ENCODE measurements around the gene NR2E1.

The NR2E1 gene

DNA sequence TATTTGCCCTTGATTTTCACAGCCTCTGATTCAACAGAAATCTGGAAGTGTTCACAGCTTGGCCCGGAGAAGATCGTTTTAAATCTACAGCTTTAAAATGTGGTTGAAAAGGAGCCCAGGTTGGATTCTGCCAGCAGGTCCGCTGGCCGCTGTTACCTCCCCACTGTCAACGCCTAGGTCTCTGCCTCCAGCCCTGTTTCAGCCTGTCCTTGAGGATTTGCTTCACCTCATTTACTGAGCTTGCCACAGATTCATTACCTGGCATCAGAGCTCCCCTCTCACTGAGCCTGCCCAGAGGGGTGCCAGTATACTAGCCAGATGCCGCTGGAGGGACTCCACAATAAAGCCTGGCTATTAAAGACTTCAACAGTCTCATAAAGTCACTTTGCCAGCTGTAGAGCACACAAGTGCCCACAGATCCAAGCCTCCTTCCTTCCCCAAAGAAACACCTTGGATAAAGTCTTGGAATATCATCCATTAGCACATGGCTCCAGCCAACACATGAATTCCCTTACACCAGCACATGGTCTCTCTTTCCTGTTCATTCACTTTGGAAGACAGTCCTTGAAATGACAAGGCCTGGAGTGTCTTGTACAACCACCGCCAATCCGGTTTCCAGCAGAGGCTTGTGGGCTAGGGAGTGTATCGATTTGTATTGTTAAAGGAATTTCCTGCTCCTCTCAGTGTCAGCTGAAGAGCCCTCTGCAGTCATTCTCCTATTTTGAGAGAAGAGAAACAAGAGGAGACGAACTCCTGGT is 9.5 kb upstream of the NR2E1 start:
- peak; percentile 57 for DNase-seq

DNA sequence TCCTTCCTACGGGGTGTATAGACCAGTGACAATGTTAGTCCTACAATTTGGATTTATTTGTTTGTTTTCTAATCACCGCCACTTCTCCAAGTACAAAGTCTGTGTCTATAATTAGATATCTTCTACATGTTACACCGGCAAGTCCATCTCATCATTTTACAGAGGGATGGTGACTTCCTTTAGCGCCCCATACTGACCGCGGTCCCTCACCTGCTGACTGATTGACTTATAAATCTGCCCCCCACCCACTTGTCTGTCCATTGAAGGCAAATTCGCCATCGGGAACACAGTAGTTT is 8.9 kb upstream of the NR2E1 start:
- DNase-seq, result peak; percentile 40

DNA sequence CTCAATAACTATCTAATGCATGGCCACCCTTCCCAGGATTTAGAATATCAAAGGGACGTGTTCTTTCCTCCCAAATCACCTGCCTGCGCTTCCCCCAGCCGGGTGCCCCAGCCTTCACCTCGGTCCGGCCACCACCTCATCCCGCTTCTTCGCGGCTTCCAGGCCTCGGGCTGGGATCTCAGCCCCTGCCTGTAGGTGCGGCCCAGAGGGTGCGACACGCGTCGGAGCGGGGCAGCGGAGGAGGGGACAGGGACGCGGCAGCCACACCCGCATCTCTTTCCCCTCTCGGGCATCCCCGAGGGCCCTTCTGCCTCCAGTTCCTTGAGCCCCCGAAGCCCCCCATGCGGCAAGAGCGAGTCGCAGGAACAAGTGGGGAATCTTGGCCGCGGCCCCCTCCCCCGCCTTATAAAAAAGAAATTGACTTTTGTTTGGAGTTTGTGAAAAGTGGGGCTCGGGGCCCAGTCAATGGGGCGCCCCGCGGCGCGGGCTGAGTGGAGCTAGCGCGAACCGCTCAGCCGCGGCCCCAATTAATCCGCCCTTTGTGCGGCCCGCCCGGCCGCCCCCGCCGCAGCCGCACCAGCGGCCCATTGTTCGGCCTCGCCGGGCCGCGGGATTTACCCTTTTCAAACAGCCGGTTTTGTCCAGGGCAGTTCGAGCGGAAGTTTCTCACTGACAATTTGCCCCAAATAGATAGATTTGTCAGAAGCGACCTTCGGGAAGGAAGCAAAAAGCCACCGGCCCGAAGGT is 8.4 kb upstream of the NR2E1 start:
- peak; percentile 45 for DNase-seq

GRCh38 chr6:108157981-108158525 is 7.8 kb upstream of the NR2E1 start:
- DNase-seq, result peak; percentile 5

- no peak for DNase-seq
Measured at GRCh38 chr6:108159981-108160380, 5.8 kb upstream of the NR2E1 start.

- DNase-seq, result no peak
Measured at GRCh38 chr6:108161724-108162282, 4.0 kb upstream of the NR2E1 start.

DNA sequence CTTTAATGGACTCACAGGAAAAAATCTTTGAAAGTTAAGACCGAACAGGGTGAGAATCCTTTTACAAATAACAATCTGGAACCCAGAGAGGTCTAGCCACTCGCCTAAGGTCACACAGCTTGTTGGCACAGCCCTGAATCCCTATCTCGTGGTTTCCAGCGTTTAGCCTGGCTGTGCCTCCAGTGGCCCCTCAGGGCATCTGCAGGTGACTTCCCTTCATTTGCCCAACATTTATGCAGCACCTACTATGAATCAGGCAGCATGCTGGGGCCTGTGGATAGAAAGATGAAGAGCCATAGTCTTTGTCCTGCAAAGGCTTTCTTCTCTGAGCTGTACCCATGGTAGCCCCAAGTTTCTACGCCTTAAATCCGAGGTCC is 2.6 kb upstream of the NR2E1 start:
- DNase-seq, result peak; percentile 41

- no peak for DNase-seq
Measured at GRCh38 chr6:108163644-108164542, 1.9 kb upstream of the NR2E1 start.

DNA sequence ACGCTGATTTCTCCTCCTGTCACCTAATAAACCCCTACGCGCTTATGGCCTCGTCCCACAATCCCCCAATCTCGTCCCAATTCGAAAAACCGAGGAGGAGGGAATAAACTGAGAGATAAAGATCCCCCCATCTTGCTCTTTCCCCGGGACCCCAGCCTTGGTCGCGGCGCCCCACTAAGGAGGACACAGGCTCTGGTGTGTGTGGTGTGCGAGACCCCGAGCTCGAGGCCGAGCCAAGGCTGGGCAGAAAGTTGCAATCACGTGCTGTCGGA is 1.3 kb upstream of the NR2E1 start:
- no peak for DNase-seq

- no peak for DNase-seq
Measured at GRCh38 chr6:108164815-108165706, 761 bp upstream of the NR2E1 start.

- peak; percentile 44 for DNase-seq
Measured at GRCh38 chr6:108166664-108167448, 1.0 kb downstream of the NR2E1 start.

GRCh38 chr6:108167449-108168089 is 1.7 kb downstream of the NR2E1 start:
- peak; percentile 47 for DNase-seq

- DNase-seq, result peak; percentile 32
Measured at GRCh38 chr6:108168090-108168463, 2.3 kb downstream of the NR2E1 start.

GRCh38 chr6:108168501-108169463 is 3.0 kb downstream of the NR2E1 start:
- DNase-seq, result peak; percentile 70

- peak; percentile 24 for DNase-seq
Measured at GRCh38 chr6:108169464-108170331, 3.9 kb downstream of the NR2E1 start.

DNA sequence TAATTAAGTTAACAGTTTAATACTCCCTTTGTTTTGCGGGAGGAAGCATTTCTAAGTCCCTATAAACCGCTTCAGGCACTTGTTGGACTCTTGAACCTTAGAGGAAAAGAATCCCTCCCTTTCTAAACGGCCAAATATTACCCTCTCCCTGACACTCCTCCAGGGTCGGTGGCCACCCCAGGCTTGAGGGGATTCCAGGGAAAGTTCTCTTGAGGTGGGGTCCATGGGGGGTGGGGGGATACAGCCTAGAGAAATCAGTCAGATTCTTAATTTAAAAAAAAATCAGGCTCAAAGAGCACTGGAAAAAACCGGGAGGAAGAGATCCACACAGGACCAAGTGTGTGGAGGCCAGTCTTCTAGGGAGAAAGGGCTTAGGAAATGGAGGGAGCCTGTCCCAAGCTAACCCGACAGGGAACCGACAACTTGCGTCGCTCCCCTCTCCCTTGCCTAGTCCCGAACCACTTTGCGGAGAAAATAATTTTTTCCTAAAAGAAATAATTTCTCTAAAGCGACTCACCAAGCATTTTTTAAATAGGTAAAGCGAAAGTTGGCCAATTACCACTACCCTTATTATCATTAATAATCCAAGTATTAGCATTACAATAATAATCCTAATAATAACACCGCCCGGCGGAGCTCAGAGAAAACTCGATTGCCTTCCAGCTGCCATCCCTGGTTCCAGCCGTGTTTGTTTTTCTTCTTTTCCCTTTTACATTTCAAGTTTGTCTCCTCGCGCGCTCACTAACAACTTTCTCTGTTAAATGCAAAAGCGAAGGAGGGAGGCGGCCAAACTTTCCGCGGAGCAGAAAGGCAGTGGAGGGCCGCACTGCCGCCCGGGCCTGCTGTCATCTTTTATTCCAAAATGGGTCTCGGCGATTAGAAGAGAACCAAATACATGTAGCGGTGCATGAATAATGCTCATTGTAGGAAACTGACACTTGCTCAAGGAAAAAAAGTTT is 4.8 kb downstream of the NR2E1 start:
- DNase-seq, result no peak

GRCh38 chr6:108171291-108171917 is 5.6 kb downstream of the NR2E1 start:
- no peak for DNase-seq

Data from DMS53 (cell line).